ENCODE results near the gene KREMEN1. TPM values are rescaled to one million over a fixed set of nuclear protein-coding genes. Genes with fewer than 3 reads are reported as not detected.

The KREMEN1 gene
- total RNA-seq, 1 donor from 2014 or later = 20.5 TPM

DNA sequence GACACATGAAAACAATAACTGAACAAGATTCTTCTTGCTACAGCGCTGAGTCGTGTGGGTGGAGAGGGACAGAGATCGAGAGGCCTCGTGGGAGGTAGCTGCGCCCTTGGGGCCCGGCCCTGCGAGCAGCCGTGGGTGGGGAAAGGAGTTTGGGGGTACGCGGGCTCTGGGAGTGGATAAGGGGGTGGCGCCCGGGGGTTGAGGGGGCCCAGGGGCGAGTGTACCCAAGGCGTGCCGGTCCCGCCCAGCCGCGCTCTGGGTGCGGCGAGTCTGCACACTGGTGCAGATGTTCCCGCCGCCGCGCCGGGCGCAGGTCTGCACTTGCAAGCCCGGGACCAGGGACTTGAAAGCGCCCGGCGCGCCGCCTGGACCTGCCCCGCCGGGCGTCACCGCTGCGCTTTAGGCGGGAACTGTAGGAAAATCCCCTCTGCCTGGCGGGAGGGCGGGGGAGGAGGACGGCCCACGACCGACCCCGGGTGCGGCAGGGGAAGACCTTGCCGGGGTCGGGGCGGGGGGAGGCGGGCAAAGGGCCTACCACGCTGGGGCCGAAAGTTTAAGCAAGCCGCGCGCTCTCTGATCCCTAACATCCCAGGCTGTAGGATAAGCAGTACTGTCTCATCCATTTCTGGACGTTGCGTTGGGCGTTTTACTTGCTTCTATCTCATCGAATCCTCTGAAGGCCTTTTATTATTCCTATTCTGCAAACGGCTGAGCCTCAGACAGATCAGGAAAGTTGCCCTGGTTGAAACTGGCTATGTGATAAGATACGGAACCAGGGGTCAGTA is 1.4 kb upstream of the KREMEN1 start:
- Mint-ChIP-seq H3K4me1 (ENCODE audit: low read depth, unreplicated experiment) (peaks cover 5% of the 10 kb centered on the region), H3K27me3 (ENCODE audit: unreplicated experiment) (peaks cover 10% of the 10 kb centered on the region), H3K4me3 (ENCODE audit: unreplicated experiment) (peak overlapping the region; percentile 76), H3K9me3 (ENCODE audit: unreplicated experiment) (no peaks in the 10 kb centered on the region), H3K36me3 (ENCODE audit: unreplicated experiment) (peaks cover 4% of the 10 kb centered on the region), H3K27ac (ENCODE audit: unreplicated experiment) (peak overlapping the region; percentile 44)
- DNase-seq = peak; percentile 55
- TF ChIP-seq, protein P1, sequence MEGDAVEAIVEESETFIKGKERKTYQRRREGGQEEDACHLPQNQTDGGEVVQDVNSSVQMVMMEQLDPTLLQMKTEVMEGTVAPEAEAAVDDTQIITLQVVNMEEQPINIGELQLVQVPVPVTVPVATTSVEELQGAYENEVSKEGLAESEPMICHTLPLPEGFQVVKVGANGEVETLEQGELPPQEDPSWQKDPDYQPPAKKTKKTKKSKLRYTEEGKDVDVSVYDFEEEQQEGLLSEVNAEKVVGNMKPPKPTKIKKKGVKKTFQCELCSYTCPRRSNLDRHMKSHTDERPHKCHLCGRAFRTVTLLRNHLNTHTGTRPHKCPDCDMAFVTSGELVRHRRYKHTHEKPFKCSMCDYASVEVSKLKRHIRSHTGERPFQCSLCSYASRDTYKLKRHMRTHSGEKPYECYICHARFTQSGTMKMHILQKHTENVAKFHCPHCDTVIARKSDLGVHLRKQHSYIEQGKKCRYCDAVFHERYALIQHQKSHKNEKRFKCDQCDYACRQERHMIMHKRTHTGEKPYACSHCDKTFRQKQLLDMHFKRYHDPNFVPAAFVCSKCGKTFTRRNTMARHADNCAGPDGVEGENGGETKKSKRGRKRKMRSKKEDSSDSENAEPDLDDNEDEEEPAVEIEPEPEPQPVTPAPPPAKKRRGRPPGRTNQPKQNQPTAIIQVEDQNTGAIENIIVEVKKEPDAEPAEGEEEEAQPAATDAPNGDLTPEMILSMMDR (IDR thresholded peaks at IDR 0.05; ENCODE audit: partially characterized antibody, unreplicated experiment) = no peak

DNA sequence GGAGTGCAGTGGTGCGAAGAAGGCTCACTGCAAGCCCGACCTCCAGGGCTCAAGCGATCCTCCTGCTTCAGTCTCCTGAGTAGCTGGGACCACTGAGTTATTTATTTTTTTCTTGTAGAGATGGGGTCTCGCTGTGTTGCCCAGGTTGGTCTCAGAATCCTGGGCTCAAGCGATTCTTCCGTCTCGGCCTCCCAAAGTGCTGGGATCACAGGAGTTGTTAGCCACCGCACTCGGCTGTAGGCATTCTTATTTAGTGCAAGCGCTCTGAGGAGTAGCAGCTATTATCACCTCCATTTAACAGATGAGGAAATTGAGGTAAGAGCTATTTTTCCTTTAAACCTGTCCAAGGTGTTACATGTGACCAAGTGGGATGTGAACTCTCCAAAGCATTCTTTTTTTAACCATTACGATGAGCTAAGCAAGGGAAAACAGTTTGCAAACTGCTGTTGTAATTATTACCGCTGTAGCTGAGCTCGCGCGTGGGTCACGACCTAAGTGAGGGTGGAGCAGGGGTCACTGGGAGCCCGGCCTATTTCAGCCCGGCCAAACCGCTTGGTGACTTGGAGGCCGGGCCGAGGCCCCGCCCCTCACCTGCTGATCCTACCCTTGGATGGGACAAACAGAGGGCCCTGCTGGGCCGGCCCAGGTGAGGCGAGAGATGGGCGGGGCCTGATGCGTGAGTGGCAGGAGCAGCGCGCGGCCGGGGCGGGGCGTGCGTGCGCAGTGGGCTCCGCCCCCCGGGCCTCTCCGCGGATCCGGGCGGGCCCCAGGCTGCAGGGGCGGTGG is 449 bp upstream of the KREMEN1 start:
- Mint-ChIP-seq H3K36me3 (ENCODE audit: unreplicated experiment) (no peaks in the 10 kb centered on the region), H3K4me3 (ENCODE audit: unreplicated experiment) (peak overlapping the region; percentile 76), H3K27me3 (ENCODE audit: unreplicated experiment) (peaks cover 9% of the 10 kb centered on the region), H3K4me1 (ENCODE audit: low read depth, unreplicated experiment) (peaks cover 5% of the 10 kb centered on the region), H3K9me3 (ENCODE audit: unreplicated experiment) (no peaks in the 10 kb centered on the region), H3K27ac (ENCODE audit: unreplicated experiment) (peak overlapping the region; percentile 34)
- TF ChIP-seq, protein P1 (IDR thresholded peaks at IDR 0.05; ENCODE audit: partially characterized antibody, unreplicated experiment) = no peak
- DNase-seq = peak; percentile 80

DNA sequence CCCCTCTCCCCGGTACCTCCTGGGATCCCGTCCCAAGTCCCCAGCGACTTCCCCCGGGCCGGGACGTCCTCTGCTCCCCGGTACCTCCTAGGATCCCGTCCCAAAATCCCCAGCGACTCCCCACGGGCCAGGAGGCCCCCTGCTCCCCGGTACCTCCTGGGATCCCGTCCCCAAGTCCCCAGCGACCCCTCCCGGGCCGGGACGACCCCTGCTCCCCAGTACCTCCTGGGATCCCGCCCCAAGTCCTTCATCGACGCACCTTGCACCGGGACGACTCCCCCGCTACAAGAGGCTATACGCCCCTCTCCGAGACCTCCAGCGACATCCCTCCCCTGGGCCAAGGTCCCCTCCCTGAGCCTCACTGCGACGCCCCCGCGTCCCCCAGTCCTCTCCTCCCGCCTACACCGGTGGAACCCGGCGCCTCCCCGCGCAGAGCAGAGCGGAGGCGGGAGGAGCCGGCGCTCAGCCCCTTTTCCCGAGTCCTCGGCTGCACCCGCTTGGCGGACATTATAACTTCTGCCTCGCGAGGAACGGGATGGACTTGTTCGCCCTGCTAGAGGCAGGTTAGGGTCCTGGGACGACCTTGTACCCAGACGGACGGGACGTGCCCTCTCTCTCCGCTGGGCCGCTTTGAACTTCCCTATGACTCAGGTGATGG is 912 bp downstream of the KREMEN1 start:
- Mint-ChIP-seq H3K4me3 (ENCODE audit: unreplicated experiment) (peak overlapping the region; percentile 76), H3K4me1 (ENCODE audit: low read depth, unreplicated experiment) (peaks cover 14% of the 10 kb centered on the region), H3K36me3 (ENCODE audit: unreplicated experiment) (no peaks in the 10 kb centered on the region), H3K27ac (ENCODE audit: unreplicated experiment) (no peak overlapping the region), H3K27me3 (ENCODE audit: unreplicated experiment) (peaks cover 9% of the 10 kb centered on the region), H3K9me3 (ENCODE audit: unreplicated experiment) (no peaks in the 10 kb centered on the region)
- TF ChIP-seq, protein P1 (IDR thresholded peaks at IDR 0.05; ENCODE audit: partially characterized antibody, unreplicated experiment) = no peak
- peak; percentile 68 for DNase-seq

DNA sequence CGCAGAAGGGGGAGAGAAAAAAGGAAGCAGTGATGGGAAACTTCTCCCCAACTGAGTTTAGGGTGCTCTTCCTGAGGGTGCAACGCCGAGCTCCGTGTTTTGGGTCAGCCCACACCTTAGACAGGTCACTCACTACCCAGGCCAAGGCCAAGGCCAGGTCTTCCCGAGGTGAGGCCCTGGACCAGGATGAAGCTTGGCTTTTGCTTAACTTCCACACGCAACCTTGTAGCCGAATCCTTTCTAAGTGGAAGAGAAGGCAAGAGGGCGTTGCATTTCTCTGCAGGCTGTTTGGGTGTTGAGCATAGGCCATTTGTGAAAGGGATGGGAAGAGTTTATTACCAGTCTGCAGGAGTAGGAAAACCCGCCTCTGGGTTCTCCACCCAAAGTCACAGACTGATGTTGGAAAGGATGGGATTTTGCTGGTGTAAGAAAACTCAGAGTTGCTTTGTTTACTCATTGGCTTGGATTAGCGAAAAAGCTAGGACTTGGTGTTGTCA is 1.5 kb downstream of the KREMEN1 start:
- TF ChIP-seq, protein P1 (IDR thresholded peaks at IDR 0.05; ENCODE audit: partially characterized antibody, unreplicated experiment) = no peak
- no peaks in the 10 kb centered on the region for H3K9me3 Mint-ChIP-seq (ENCODE audit: unreplicated experiment)
- no peaks in the 10 kb centered on the region for H3K36me3 Mint-ChIP-seq (ENCODE audit: unreplicated experiment)
- H3K4me1 Mint-ChIP-seq (ENCODE audit: low read depth, unreplicated experiment) = peaks cover 19% of the 10 kb centered on the region
- peak overlapping the region; percentile 76 for H3K4me3 Mint-ChIP-seq (ENCODE audit: unreplicated experiment)
- no peak overlapping the region for H3K27ac Mint-ChIP-seq (ENCODE audit: unreplicated experiment)
- DNase-seq = no peak
- peaks cover 9% of the 10 kb centered on the region for H3K27me3 Mint-ChIP-seq (ENCODE audit: unreplicated experiment)
